ENCODE data around the gene ZNF837.
"Not testable (repeated sequence)": the region's sequence is repeated elsewhere in the genome, so short reads cannot be mapped to it uniquely, and the experiment has no call there.

The ZNF837 gene

DNA sequence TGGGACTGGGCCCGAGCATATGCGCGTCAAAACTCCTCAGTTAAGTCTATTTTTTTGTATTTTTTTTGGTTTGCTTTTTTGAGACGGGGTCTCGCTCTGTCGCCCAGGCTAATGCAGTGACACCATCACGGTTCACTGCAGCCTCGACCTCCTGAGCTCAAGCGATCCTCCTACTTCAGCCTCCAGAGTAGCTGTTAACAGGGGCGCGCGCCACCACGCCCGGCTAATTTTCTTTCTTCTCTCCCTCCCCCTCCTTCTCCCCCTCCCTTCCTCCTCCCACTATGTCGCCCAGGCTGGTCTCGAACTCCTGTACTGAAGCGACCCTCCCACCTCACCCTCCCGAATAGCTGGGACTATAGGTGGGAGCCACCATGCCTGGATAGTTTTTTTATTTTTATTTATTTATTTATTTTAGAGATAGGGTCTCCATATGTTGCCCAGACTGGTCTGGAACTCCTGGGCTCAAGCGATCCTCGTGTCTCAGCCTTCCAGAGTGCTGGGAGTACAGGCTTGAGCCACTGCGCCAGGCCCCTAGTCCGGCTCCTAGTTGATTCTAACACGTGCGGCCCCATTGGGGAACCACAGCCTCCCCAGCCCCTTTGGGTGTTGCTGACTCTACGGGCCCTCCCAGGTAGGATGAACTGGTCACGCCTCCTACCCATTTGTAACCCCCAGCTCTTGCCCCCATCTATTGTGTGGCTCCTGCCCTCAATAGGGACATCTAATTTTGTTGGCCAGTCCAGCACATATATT lies 806 bp upstream of the ZNF837 start:
- DNase-seq (ENCODE audit: low read depth), result no peak
- TF ChIP-seq, protein P1, sequence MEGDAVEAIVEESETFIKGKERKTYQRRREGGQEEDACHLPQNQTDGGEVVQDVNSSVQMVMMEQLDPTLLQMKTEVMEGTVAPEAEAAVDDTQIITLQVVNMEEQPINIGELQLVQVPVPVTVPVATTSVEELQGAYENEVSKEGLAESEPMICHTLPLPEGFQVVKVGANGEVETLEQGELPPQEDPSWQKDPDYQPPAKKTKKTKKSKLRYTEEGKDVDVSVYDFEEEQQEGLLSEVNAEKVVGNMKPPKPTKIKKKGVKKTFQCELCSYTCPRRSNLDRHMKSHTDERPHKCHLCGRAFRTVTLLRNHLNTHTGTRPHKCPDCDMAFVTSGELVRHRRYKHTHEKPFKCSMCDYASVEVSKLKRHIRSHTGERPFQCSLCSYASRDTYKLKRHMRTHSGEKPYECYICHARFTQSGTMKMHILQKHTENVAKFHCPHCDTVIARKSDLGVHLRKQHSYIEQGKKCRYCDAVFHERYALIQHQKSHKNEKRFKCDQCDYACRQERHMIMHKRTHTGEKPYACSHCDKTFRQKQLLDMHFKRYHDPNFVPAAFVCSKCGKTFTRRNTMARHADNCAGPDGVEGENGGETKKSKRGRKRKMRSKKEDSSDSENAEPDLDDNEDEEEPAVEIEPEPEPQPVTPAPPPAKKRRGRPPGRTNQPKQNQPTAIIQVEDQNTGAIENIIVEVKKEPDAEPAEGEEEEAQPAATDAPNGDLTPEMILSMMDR (IDR thresholded peaks at IDR 0.05; ENCODE audit: low read length, missing control alignments), result no peak
- H3K4me3 ChIP-seq (replicated peaks; ENCODE audit: low read depth, low read length), result peak overlapping the region; percentile 86

DNA sequence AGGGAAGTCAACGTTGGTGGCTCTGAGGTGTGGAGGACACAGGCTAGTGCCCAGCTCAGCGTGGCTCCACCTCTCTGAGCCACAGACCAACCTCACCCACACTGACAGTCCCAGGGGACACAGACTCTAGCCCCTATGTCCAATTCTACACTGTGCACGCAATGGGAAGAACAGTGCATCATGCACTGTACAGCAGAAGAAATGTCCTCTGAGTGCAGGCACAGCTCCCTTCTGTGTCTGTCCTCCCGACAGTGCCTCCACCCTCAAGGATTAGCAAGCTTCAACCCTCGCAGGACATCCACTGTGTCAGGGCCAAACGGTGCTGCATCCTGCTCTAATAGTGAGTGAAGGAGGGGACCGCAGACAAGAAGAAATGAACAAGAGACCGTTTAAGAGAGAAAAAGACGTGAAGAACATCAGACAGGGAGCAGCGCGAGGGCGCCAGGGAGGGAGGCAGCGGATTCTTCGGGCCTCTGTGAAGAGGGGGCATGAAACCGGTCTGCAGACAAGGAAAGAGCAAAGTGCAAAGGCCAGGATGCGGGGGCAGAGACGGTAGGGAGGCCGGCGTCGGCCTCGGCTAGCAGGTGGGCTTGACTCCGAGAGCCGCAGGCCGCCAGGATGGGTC lies 681 bp downstream of the ZNF837 start:
- TF ChIP-seq, protein P1 (IDR thresholded peaks at IDR 0.05; ENCODE audit: low read length, missing control alignments), result no peak
- no peak for DNase-seq (ENCODE audit: low read depth)
- peak overlapping the region; percentile 86 for H3K4me3 ChIP-seq (replicated peaks; ENCODE audit: low read depth, low read length)

DNA sequence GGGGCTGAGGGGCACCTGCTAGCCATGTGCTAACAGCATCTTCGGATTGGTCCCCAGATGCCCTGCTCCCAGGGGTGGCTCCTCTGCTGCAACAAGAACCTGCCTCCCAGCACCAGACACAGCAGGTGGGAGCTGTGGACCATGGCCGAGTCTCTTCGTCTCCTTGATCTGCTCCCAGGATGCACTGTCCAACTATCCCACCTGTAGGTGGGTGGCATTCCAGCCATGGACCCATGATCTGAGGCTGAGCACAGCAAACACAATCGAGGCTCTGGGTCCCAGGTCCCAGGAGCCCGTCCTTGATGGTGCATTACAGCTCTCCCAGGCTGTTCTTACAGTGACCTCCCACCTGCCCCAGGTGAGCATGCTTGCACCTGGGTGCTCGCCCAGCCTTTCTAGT lies 1.6 kb downstream of the ZNF837 start:
- TF ChIP-seq, protein P1 (IDR thresholded peaks at IDR 0.05; ENCODE audit: low read length, missing control alignments), result no peak
- no peak overlapping the region for H3K4me3 ChIP-seq (replicated peaks; ENCODE audit: low read depth, low read length)
- DNase-seq (ENCODE audit: low read depth), result no peak

DNA sequence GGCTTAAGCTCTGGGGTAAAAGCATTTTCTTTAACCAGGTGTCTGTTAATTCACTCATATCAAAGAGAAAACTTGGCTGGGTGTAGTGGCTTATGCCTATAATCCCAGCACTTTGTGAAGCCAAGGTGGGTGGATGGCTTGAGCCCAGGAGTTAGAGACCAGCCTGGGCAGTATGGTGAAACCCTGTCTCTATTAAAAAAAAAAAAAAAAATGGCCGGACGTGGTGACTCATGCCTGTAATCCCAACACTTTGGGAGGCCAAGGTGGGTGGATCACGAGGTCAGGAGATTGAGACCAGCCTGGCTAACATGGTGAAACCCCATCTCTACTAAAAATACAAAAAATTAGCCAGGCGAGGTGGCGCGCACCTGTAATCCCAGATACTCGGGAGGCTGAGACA lies 4.1 kb downstream of the ZNF837 start:
- not testable (repeated sequence) for H3K4me3 ChIP-seq (replicated peaks; ENCODE audit: low read depth, low read length)
- peak; percentile 45 for DNase-seq (ENCODE audit: low read depth)

DNA sequence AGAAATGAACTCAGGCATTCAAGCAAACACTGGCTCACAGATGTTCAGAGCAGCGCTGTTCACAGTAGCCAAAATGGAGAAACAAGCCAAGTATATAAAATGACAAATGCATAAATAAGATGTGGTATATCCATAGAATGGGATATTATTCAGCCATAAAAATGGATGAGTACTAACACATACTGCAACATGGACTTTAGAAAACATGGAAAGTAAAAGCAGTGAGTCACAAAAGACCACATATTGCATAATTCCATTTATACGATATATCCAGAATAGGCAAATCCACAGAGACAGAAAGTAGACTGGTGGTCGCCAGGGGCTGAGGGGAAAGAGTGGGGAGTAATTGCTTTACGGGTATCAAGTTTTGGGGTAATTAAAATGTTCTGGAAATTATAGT lies 6.6 kb downstream of the ZNF837 start:
- TF ChIP-seq, protein P1 (IDR thresholded peaks at IDR 0.05; ENCODE audit: low read length, missing control alignments), result no peak
- DNase-seq (ENCODE audit: low read depth), result peak; percentile 37
- no peak overlapping the region for H3K4me3 ChIP-seq (replicated peaks; ENCODE audit: low read depth, low read length)

DNA sequence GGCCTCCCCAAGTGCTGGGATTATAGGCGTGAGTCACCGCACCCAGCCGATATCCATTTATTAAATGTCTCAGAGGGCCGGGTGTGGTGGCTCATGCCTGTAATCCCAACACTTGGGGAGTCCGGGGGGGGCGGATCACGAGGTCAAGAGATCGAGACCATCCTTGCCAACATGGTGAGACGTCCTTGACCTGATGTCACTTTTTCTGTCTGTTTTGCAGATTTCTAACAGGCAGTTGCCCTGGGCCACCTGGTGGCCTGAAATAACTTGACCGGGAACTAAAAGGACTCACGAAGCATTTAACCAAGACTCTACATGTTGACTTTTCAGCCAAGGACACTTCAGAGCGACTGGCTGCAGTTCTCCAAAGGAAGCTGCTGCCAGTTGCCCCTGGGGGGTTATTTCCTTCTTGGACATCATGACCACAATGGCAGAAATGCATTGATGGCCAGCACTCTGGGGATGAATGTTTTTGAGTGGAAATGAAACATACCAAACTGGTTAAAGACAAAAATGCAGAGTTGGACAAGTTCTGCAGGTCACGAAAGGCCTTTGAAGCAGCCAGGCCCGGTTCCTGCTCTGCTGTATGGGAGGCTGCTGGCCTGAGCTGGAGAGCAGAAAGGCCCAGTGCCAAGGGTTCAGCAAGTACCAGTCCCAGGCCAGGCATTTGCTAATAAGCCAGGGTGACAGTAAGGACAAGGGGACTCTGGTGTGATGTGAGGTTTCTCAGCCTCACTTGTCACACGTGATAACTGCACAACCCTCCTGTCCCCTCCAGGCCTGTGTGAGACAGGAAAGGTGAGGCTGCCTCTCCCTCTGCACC lies 8.3 kb downstream of the ZNF837 start:
- TF ChIP-seq, protein P1 (IDR thresholded peaks at IDR 0.05; ENCODE audit: low read length, missing control alignments), result peak; percentile 3
- no peak overlapping the region for H3K4me3 ChIP-seq (replicated peaks; ENCODE audit: low read depth, low read length)
- no peak for DNase-seq (ENCODE audit: low read depth)

All from fibroblast of pulmonary artery (primary cell).